HAP-1 (cell line): Measurements from ENCODE around the gene SPAG7.

Experiments
- DNase-seq, 2 experiments: peaks; one replicate each; pipeline ENCODE4 v3.0.0-alpha.2; 2016 to 2020; ENCODE audit warnings: low spot score in 2 of 2
- H3K27me3 ChIP-seq: fragments of 250-450 bp; sonication (Bioruptor Pico); 2 replicates; pipeline ENCODE4 v1.5.1; 2020; ENCODE audit warnings: low read depth, mild to moderate bottlenecking, moderate library complexity
- H3K36me3 ChIP-seq: fragments of 250-450 bp; sonication (Bioruptor Pico); replicated peaks from 2 replicates; pipeline ENCODE4 v1.5.1; 2020; ENCODE audit warnings: mild to moderate bottlenecking
- H3K4me1 ChIP-seq: fragments of 250-450 bp; sonication (Bioruptor Pico); 2 replicates; pipeline ENCODE4 v1.5.1; 2020; ENCODE audit warnings: mild to moderate bottlenecking
- H3K4me3 ChIP-seq: fragments of 250-450 bp; sonication (Bioruptor Pico); 2 replicates; pipeline ENCODE4 v1.5.1; 2020; ENCODE audit warnings: mild to moderate bottlenecking, moderate library complexity
- H3K9me3 ChIP-seq: fragments of 250-450 bp; sonication (Bioruptor Pico); 2 replicates; pipeline ENCODE4 v1.5.1; 2020; ENCODE audit warnings: mild to moderate bottlenecking, moderate library complexity
- in situ Hi-C: fragments of 300-500 bp; cut with MboI; formaldehyde crosslinking; loops from 3 replicates; pipeline ENCODE4 v1.14.3; 2020; ENCODE audit warnings: low sequenced_read_pairs, inconsistent platforms, mixed read lengths

The SPAG7 gene

GRCh38 chr17:4950746-4951204, 16.8 kb downstream of the SPAG7 start, which contains the start of gene ENO3:
TSS of gene ENO3 (plus strand) at chr17:4951119. CDS start at chr17:4951830, 711 bp downstream.
- DNase-seq: peak in 1 of 2 experiments; percentile 63
- peaks cover 22% of the 10 kb centered on the region for H3K36me3 ChIP-seq
- in situ Hi-C loops: no loop called here
- no peaks in the 10 kb centered on the region for H3K27me3 ChIP-seq
- H3K9me3 ChIP-seq: no peaks in the 10 kb centered on the region
- H3K4me3 ChIP-seq: peak within 1 kb of the TSS; percentile 98
- H3K4me1 ChIP-seq: peaks cover 18% of the 10 kb centered on the region

- peaks cover 18% of the 10 kb centered on the region for H3K4me1 ChIP-seq
- in situ Hi-C loops: no loop called here
- DNase-seq: peak in 1 of 2 experiments; percentile 68
- no peaks in the 10 kb centered on the region for H3K27me3 ChIP-seq
- no peaks in the 10 kb centered on the region for H3K9me3 ChIP-seq
- H3K36me3 ChIP-seq: peaks cover 28% of the 10 kb centered on the region
- peak overlapping the region; percentile 98 for H3K4me3 ChIP-seq
These were observed 17.4 kb downstream of the SPAG7 start for GRCh38 chr17:4950075-4950745.

GRCh38 chr17:4949321-4950074, 18.1 kb downstream of the SPAG7 start:
- in situ Hi-C loops: no loop called here
- H3K9me3 ChIP-seq: no peaks in the 10 kb centered on the region
- DNase-seq: peak; percentile 50 to 90
- H3K4me1 ChIP-seq: peaks cover 18% of the 10 kb centered on the region
- no peaks in the 10 kb centered on the region for H3K27me3 ChIP-seq
- H3K4me3 ChIP-seq: peak overlapping the region; percentile 98
- peaks cover 35% of the 10 kb centered on the region for H3K36me3 ChIP-seq

- in situ Hi-C loops: no loop called here
- peaks cover 41% of the 10 kb centered on the region for H3K36me3 ChIP-seq
- peak; percentile 85 to 89 for DNase-seq
- peak overlapping the region; percentile 98 for H3K4me3 ChIP-seq
- no peaks in the 10 kb centered on the region for H3K27me3 ChIP-seq
- peaks cover 18% of the 10 kb centered on the region for H3K4me1 ChIP-seq
- no peaks in the 10 kb centered on the region for H3K9me3 ChIP-seq
These were observed 18.7 kb downstream of the SPAG7 start for GRCh38 chr17:4948931-4949320.

- Histone ChIP-seq H3K4me3 (peak within 1 kb of the TSS; percentile 98), H3K9me3 (no peaks in the 10 kb centered on the region), H3K4me1 (peaks cover 18% of the 10 kb centered on the region), H3K27me3 (no peaks in the 10 kb centered on the region), H3K36me3 (peaks cover 47% of the 10 kb centered on the region)
- DNase-seq: peak; percentile 89 to 95
- in situ Hi-C loops: no loop called here
These were observed 19.3 kb downstream of the SPAG7 start, which contains the start of gene PFN1 for GRCh38 chr17:4948166-4948930. TSS of gene PFN1 (minus strand) at chr17:4948530. CDS start at chr17:4948394, 136 bp downstream.

- H3K36me3 ChIP-seq: peaks cover 54% of the 10 kb centered on the region
- H3K4me3 ChIP-seq: peak overlapping the region; percentile 98
- no peaks in the 10 kb centered on the region for H3K27me3 ChIP-seq
- H3K9me3 ChIP-seq: no peaks in the 10 kb centered on the region
- DNase-seq: peak; percentile 46 to 74
- in situ Hi-C loops: no loop called here
- H3K4me1 ChIP-seq: peaks cover 18% of the 10 kb centered on the region
These were observed 20.0 kb downstream of the SPAG7 start for GRCh38 chr17:4947411-4948165.

- H3K4me3 ChIP-seq: peak overlapping the region; percentile 98
- DNase-seq: no peak
- no peaks in the 10 kb centered on the region for H3K27me3 ChIP-seq
- H3K4me1 ChIP-seq: peaks cover 18% of the 10 kb centered on the region
- in situ Hi-C loops: no loop called here
- H3K9me3 ChIP-seq: no peaks in the 10 kb centered on the region
- H3K36me3 ChIP-seq: peaks cover 57% of the 10 kb centered on the region
These were observed 20.6 kb downstream of the SPAG7 start for GRCh38 chr17:4947010-4947410.

GRCh38 chr17:4946312-4946976, 21.2 kb downstream of the SPAG7 start:
- in situ Hi-C loops: no loop called here
- peaks cover 23% of the 10 kb centered on the region for H3K4me1 ChIP-seq
- no peaks in the 10 kb centered on the region for H3K9me3 ChIP-seq
- no peak for DNase-seq
- H3K36me3 ChIP-seq: peaks cover 63% of the 10 kb centered on the region
- H3K4me3 ChIP-seq: peak overlapping the region; percentile 98
- H3K27me3 ChIP-seq: no peaks in the 10 kb centered on the region

- H3K4me1 ChIP-seq: peaks cover 19% of the 10 kb centered on the region
- H3K4me3 ChIP-seq: peak overlapping the region; percentile 98
- H3K9me3 ChIP-seq: no peaks in the 10 kb centered on the region
- DNase-seq: no peak
- in situ Hi-C loops: no loop called here
- H3K27me3 ChIP-seq: no peaks in the 10 kb centered on the region
- peaks cover 63% of the 10 kb centered on the region for H3K36me3 ChIP-seq
These were observed 21.7 kb downstream of the SPAG7 start for GRCh38 chr17:4945944-4946280.

- Histone ChIP-seq H3K27me3 (no peaks in the 10 kb centered on the region), H3K9me3 (no peaks in the 10 kb centered on the region), H3K36me3 (peaks cover 63% of the 10 kb centered on the region), H3K4me3 (no peak overlapping the region), H3K4me1 (peaks cover 14% of the 10 kb centered on the region)
- peak in 1 of 2 experiments; percentile 60 for DNase-seq
- in situ Hi-C loops: no loop called here
These were observed 22.3 kb downstream of the SPAG7 start for GRCh38 chr17:4945176-4945943.

GRCh38 chr17:4944554-4945175, 23.0 kb downstream of the SPAG7 start:
- DNase-seq: no peak
- no peaks in the 10 kb centered on the region for H3K27me3 ChIP-seq
- in situ Hi-C loops: no loop called here
- H3K9me3 ChIP-seq: no peaks in the 10 kb centered on the region
- H3K4me1 ChIP-seq: peaks cover 9% of the 10 kb centered on the region
- peaks cover 63% of the 10 kb centered on the region for H3K36me3 ChIP-seq
- H3K4me3 ChIP-seq: no peak overlapping the region

- H3K4me1 ChIP-seq: peaks cover 8% of the 10 kb centered on the region
- no peaks in the 10 kb centered on the region for H3K27me3 ChIP-seq
- no peak overlapping the region for H3K4me3 ChIP-seq
- peaks cover 63% of the 10 kb centered on the region for H3K36me3 ChIP-seq
- no peaks in the 10 kb centered on the region for H3K9me3 ChIP-seq
- no peak for DNase-seq
- in situ Hi-C loops: no loop called here
These were observed 23.5 kb downstream of the SPAG7 start for GRCh38 chr17:4944163-4944553.
